G401.6 (cell line): ENCODE measurements around the gene PTPRN2.

Experiments used
- FAIRE-seq: peaks from 2 replicates; lab custom pipeline; 2012; peaks lifted over from hg19 to GRCh38; lab: Jason Lieb, UNC

Gene PTPRN2

GRCh38 chr7:157523371-157523765, 1064.3 kb downstream of the PTPRN2 start:
- no peak for FAIRE-seq

GRCh38 chr7:157522954-157523353, 1064.7 kb downstream of the PTPRN2 start:
- no peak for FAIRE-seq

GRCh38 chr7:157522189-157522588, 1065.4 kb downstream of the PTPRN2 start:
- FAIRE-seq, result no peak

GRCh38 chr7:157521752-157522151, 1065.9 kb downstream of the PTPRN2 start:
- FAIRE-seq, result no peak

GRCh38 chr7:157521061-157521731, 1066.4 kb downstream of the PTPRN2 start:
- FAIRE-seq, result no peak

GRCh38 chr7:157520249-157520648, 1067.4 kb downstream of the PTPRN2 start:
- FAIRE-seq, result no peak

GRCh38 chr7:157519798-157520244, 1067.8 kb downstream of the PTPRN2 start:
- no peak for FAIRE-seq

GRCh38 chr7:157519246-157519645, 1068.4 kb downstream of the PTPRN2 start:
- no peak for FAIRE-seq

GRCh38 chr7:157518514-157519175, 1069.0 kb downstream of the PTPRN2 start:
- no peak for FAIRE-seq

- FAIRE-seq, result no peak
Measured at GRCh38 chr7:157517782-157518513, 1069.7 kb downstream of the PTPRN2 start.

GRCh38 chr7:157516911-157517781, 1070.5 kb downstream of the PTPRN2 start:
- no peak for FAIRE-seq

GRCh38 chr7:157516311-157516710, 1071.3 kb downstream of the PTPRN2 start:
- FAIRE-seq, result no peak

- FAIRE-seq, result no peak
Measured at GRCh38 chr7:157515342-157516041, 1072.1 kb downstream of the PTPRN2 start.

- FAIRE-seq, result no peak
Measured at GRCh38 chr7:157514746-157515145, 1072.9 kb downstream of the PTPRN2 start.

GRCh38 chr7:157514306-157514705, 1073.3 kb downstream of the PTPRN2 start:
- no peak for FAIRE-seq

- no peak for FAIRE-seq
Measured at GRCh38 chr7:157513682-157514081, 1073.9 kb downstream of the PTPRN2 start.

GRCh38 chr7:157513162-157513621, 1074.4 kb downstream of the PTPRN2 start:
- FAIRE-seq, result no peak

GRCh38 chr7:157509226-157509625, 1078.4 kb downstream of the PTPRN2 start:
- no peak for FAIRE-seq

GRCh38 chr7:157508477-157508881, 1079.1 kb downstream of the PTPRN2 start:
- FAIRE-seq, result no peak

GRCh38 chr7:157507987-157508386, 1079.6 kb downstream of the PTPRN2 start:
- no peak for FAIRE-seq

GRCh38 chr7:157506268-157506667, 1081.4 kb downstream of the PTPRN2 start:
- no peak for FAIRE-seq

- FAIRE-seq, result no peak
Measured at GRCh38 chr7:157505646-157506045, 1082.0 kb downstream of the PTPRN2 start.
